K562 (cell line): Measurements from ENCODE around the gene CFAP73. TPM values are rescaled to one million over a fixed set of nuclear protein-coding genes. Genes with fewer than 3 reads are reported as not detected.

Source experiments
- BRCA1 ChIP-seq, 2 experiments: fragments of 450-650 bp in 1 of 2; sonication (generic) in 1 of 2; formaldehyde crosslinking in 1 of 2; IDR thresholded peaks; 2 replicates each; pipeline versions ENCODE4 v1.5.0 to v1.6.1; 2017 to 2020; ENCODE audit warnings: mild to moderate bottlenecking in 1 of 2, missing genetic modification reagents in 1 of 2
- BRD9 ChIP-seq: fragments of 450-650 bp; IDR thresholded peaks from 2 replicates; pipeline ENCODE4 v1.6.1; 2018; ENCODE audit warnings: low read depth; ENCODE audit not compliant: partially characterized antibody
- C11orf30 ChIP-seq: fragments of 450-650 bp; IDR thresholded peaks from 2 replicates; pipeline ENCODE4 v1.6.1; 2016; ENCODE audit warnings: low read depth, mild to moderate bottlenecking
- CBFA2T3 ChIP-seq: fragments of 450-650 bp; IDR thresholded peaks from 2 replicates; pipeline ENCODE4 v1.6.1; 2017
- JUN ChIP-seq, 2 experiments: sonication (generic) in 1 of 2; formaldehyde crosslinking in 1 of 2; IDR thresholded peaks; 2 replicates each; pipeline versions ENCODE4 v1.6.1 to v1.8.0; 2012 to 2022; ENCODE audit warnings: borderline replicate concordance in 2 of 2, mild to moderate bottlenecking in 2 of 2, improper control_type of control experiment in 1 of 2, low read depth in 1 of 2, low read length in 1 of 2, missing genetic modification reagents in 1 of 2
- JUNB ChIP-seq: fragments of 450-650 bp; formaldehyde crosslinking; conservative IDR thresholded peaks from 2 replicates; pipeline ENCODE4 v1.4.0; 2020; ENCODE audit warnings: mild to moderate bottlenecking
- KLF6 ChIP-seq: fragments of 250-450 bp; sonication (Bioruptor Pico); IDR thresholded peaks from 2 replicates; pipeline ENCODE4 v1.4.0; 2020; ENCODE audit warnings: mild to moderate bottlenecking, moderate library complexity, borderline replicate concordance
- MAFF ChIP-seq: IDR thresholded peaks from 2 replicates; pipeline ENCODE4 v1.6.1; 2012; ENCODE audit warnings: low read length, improper control_type of control experiment
- NR0B1 ChIP-seq: fragments of 450-650 bp; IDR thresholded peaks from one replicate; pipeline ENCODE4 v1.6.1; 2018; ENCODE audit warnings: mild to moderate bottlenecking, moderate library complexity; ENCODE audit not compliant: partially characterized antibody
- PTBP1 ChIP-seq: fragments of 200-400 bp; formaldehyde crosslinking; IDR thresholded peaks from 2 replicates; pipeline ENCODE4 v1.6.1; 2017; ENCODE audit warnings: low read depth, low read length
- SMC3 ChIP-seq: conservative IDR thresholded peaks from 2 replicates; pipeline ENCODE4 v1.6.1; 2011; ENCODE audit warnings: low read depth, low read length, improper control_type of control experiment; ENCODE audit not compliant: insufficient read depth
- TARDBP ChIP-seq: fragments of 450-650 bp; IDR thresholded peaks from 2 replicates; pipeline ENCODE4 v1.6.1; 2016
- ZFP36 ChIP-seq: fragments of 150-350 bp; IDR thresholded peaks from 2 replicates; pipeline ENCODE4 v1.6.1; 2018; ENCODE audit warnings: low read length, low read depth; ENCODE audit not compliant: partially characterized antibody
- ZNF165 ChIP-seq: fragments of 250-450 bp; sonication (Bioruptor Pico); IDR thresholded peaks from 2 replicates; pipeline ENCODE4 v1.4.0; 2020; ENCODE audit warnings: borderline replicate concordance
- ZNF232 ChIP-seq: sonication (generic); formaldehyde crosslinking; IDR thresholded peaks from 2 replicates; pipeline ENCODE4 v1.8.0; 2022; ENCODE audit warnings: mild to moderate bottlenecking, missing genetic modification reagents
- ZNF830 ChIP-seq: fragments of 250-450 bp; sonication (Bioruptor Pico); IDR thresholded peaks from 2 replicates; pipeline ENCODE4 v1.5.0; 2021; ENCODE audit warnings: mild to moderate bottlenecking
- polyA plus RNA-seq, 8 experiments: library from polyadenylated mRNA; depleted of rRNA in 4 of 8; stranded (reverse) in 5 of 8; unstranded in 3 of 8; fragments of >200 nt; fragmentation: Nextera tagmentation in 2 of 8; fragmentation: Illumina TruSeq in 1 of 8; extraction: Ambion mirVana in 2 of 8; extraction: Trizol in 1 of 8; gene quantifications; 2 replicates each; pipeline versions ENCODE4 v1.2.1 to v1.2.3, GENCODE V29; 2011 to 2014; ENCODE audit warnings: inconsistent platforms in 1 of 8, missing spikeins in 1 of 8
- total RNA-seq, 7 experiments: library from RNA; depleted of rRNA in 6 of 7; stranded (reverse); fragments of >200 nt in 6 of 7; fragmentation: Illumina TruSeq in 2 of 7; extraction: Trizol in 2 of 7; gene quantifications; 2 replicates each; pipeline versions ENCODE4 v1.2.1 to v1.2.3, GENCODE V29; 2011 to 2021; ENCODE audit warnings: low replicate concordance in 1 of 7
- TF ChIP-seq, protein P1 (sequence below): fragments of 450-650 bp; formaldehyde crosslinking; IDR thresholded peaks from 2 replicates; pipeline ENCODE4 v1.4.0; 2020; ENCODE audit warnings: mild to moderate bottlenecking, moderate library complexity
- TF ChIP-seq, protein P2 (sequence below): fragments of 250-450 bp; sonication (Bioruptor Pico); IDR thresholded peaks from 2 replicates; pipeline ENCODE4 v1.4.0; 2020; ENCODE audit warnings: borderline replicate concordance
- TF ChIP-seq, protein P3 (sequence below): sonication (generic); formaldehyde crosslinking; IDR thresholded peaks from 2 replicates; pipeline ENCODE4 v1.8.1; 2022; ENCODE audit warnings: missing genetic modification reagents
- TF ChIP-seq, protein P4 (sequence below): sonication (generic); formaldehyde crosslinking; IDR thresholded peaks from 2 replicates; pipeline ENCODE4 v1.8.1; 2023; ENCODE audit warnings: mild to moderate bottlenecking, missing genetic modification reagents

Gene CFAP73
- total and polyA plus RNA-seq, 9 of the 15 experiments (the other 6 are each of a cell fraction or from before 2014, with no cell fraction given): not detected

DNA sequence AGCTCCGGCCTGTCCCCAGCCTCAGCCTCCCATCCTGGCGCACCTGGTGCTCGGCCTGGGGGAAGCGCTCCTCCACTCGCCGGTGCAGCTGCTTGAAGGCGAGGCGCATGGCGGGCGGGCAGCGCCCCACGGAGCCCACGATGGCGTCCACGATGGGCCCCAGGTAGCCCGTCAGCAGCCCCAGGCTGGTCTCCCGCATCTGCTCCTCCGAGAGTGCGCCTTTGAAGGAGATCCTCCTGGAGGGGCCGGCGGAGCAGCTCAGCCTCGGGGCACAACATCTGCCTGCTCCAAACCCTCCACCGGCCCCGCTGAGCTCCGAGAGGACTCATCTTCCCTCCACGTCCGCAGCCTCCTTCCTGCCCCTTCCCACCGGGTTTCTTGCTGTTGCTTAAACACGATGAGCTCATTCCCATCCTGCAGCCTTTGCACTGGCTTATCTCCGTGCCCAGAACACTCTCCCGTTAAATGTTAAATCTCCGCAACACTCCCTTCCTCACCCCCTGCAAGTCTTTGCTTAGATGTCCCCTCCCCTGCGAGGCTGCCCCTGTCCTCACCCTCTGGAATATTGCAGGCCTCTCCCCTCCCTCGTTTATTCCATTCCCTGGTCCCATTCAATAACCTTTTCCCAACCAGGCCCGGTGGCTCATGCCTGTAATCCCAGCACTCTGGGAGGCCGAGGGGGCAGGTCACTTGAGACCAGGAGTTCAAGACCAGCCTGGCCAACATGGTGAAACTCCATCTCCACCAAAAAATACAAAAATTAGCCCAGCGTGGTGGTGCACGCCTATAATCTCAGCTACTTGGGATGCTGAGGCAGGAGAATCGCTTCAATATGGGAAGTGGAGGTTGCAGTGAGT lies 37.3 kb upstream of the CFAP73 start (continued):
- TF ChIP-seq ZNF165 (no peak), PTBP1 (no peak), ZFP36 (no peak), BRCA1 (IDR thresholded peaks at IDR 0.05) (no peak), BRCA1 (CRISPR knock-in tag; IDR thresholded peaks at IDR 0.05) (no peak), JUNB (CRISPR knock-in tag) (no peak), JUN (IDR thresholded peaks at IDR 0.05; ENCODE audit: borderline replicate concordance, low read depth, low read length) (no peak), JUN (CRISPR knock-in tag; IDR thresholded peaks at IDR 0.05; ENCODE audit: borderline replicate concordance) (0 out of 2 replicates have a peak, but pooled peaks have one; percentile 25), TARDBP (no peak), BRD9 (no peak), SMC3 (no peak), ZNF830 (no peak), MAFF (no peak), C11orf30 (no peak), NR0B1 (no peak), ZNF232 (no peak), CBFA2T3 (peak; percentile 56), KLF6 (no peak)
- TF ChIP-seq, protein P1, sequence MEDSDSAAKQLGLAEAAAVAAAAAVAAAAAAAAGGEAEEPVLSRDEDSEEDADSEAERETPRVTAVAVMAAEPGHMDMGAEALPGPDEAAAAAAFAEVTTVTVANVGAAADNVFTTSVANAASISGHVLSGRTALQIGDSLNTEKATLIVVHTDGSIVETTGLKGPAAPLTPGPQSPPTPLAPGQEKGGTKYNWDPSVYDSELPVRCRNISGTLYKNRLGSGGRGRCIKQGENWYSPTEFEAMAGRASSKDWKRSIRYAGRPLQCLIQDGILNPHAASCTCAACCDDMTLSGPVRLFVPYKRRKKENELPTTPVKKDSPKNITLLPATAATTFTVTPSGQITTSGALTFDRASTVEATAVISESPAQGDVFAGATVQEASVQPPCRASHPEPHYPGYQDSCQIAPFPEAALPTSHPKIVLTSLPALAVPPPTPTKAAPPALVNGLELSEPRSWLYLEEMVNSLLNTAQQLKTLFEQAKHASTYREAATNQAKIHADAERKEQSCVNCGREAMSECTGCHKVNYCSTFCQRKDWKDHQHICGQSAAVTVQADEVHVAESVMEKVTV: no peak
- TF ChIP-seq, protein P2, sequence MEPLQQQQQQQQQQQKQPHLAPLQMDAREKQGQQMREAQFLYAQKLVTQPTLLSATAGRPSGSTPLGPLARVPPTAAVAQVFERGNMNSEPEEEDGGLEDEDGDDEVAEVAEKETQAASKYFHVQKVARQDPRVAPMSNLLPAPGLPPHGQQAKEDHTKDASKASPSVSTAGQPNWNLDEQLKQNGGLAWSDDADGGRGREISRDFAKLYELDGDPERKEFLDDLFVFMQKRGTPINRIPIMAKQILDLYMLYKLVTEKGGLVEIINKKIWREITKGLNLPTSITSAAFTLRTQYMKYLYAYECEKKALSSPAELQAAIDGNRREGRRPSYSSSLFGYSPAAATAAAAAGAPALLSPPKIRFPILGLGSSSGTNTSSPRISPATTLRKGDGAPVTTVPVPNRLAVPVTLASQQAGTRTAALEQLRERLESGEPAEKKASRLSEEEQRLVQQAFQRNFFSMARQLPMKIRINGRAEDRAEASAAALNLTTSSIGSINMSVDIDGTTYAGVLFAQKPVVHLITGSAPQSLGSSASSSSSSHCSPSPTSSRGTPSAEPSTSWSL (CRISPR knock-in tag): no peak
- TF ChIP-seq, protein P3, sequence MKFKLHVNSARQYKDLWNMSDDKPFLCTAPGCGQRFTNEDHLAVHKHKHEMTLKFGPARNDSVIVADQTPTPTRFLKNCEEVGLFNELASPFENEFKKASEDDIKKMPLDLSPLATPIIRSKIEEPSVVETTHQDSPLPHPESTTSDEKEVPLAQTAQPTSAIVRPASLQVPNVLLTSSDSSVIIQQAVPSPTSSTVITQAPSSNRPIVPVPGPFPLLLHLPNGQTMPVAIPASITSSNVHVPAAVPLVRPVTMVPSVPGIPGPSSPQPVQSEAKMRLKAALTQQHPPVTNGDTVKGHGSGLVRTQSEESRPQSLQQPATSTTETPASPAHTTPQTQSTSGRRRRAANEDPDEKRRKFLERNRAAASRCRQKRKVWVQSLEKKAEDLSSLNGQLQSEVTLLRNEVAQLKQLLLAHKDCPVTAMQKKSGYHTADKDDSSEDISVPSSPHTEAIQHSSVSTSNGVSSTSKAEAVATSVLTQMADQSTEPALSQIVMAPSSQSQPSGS (CRISPR knock-in tag): no peak
- TF ChIP-seq, protein P4, sequence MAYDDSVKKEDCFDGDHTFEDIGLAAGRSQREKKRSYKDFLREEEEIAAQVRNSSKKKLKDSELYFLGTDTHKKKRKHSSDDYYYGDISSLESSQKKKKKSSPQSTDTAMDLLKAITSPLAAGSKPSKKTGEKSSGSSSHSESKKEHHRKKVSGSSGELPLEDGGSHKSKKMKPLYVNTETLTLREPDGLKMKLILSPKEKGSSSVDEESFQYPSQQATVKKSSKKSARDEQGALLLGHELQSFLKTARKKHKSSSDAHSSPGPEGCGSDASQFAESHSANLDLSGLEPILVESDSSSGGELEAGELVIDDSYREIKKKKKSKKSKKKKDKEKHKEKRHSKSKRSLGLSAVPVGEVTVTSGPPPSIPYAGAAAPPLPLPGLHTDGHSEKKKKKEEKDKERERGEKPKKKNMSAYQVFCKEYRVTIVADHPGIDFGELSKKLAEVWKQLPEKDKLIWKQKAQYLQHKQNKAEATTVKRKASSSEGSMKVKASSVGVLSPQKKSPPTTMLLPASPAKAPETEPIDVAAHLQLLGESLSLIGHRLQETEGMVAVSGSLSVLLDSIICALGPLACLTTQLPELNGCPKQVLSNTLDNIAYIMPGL (CRISPR knock-in tag): no peak
